AG09319 (cell line): ENCODE results near the gene CYP2W1.

Experiments used
- DNase-seq: peaks from one replicate; pipeline ENCODE4 v3.0.0-alpha.2; 2010; ENCODE audit warnings: low read depth; ENCODE audit errors: extremely low read depth
- CTCF ChIP-seq: IDR thresholded peaks from 2 replicates; pipeline ENCODE4 v1.5.1; 2011; ENCODE audit warnings: low read depth, mild to moderate bottlenecking, inconsistent platforms, low read length, moderate library complexity

The CYP2W1 gene

DNA sequence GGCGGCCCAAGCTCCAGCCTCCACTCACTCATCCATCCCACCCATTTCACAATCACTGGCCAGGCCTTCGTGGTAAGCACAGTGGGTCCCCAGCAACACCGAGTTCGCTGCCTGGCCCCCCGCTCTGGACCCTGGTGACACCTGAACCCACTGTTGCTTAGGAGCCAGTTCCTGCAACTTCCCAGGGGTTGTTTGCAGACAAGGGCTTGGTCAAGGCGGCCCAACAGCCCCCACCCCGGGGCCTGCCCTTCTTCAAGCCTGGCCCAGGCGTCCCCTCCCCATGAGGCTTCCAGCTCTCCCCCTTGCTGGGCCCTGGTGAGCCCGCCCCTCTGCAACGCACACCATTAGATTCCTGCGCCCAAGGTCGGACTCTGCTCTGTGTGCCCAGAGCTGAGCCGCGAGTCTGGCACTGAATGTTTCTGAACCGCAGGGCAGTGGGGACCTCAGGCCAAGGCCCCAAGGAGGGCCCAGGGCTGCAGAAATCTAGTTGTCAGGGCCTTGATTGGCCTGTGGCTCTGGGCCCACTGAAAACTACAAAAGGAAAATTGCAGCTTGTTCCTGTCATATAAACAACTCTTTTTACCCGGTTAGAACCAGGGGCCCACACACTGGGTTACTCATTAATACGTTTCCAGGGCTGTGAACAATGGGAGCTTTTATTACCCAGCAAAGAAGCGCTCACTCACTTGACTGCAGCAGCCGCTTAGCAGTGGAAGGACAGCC is 5.5 kb upstream of the CYP2W1 start:
- DNase-seq = no peak
- TF ChIP-seq CTCF = no peak

DNA sequence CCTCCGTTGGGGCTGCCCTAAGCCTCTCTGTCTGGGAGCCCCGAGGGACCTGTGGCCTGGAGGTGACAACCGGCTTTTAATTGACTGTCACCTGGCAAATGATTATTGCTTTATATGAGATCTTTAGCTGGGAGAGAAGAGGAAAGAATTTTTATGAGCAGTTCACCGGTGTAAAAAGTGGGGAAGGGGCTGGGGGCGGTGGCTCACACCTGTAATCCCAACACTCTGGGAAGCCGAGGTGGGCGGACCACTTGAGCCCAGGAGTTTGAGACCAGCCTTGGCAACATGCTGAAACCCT is 5.0 kb upstream of the CYP2W1 start:
- no peak for TF ChIP-seq CTCF
- DNase-seq = no peak

GRCh38 chr7:978416-979091 is 4.4 kb upstream of the CYP2W1 start:
- TF ChIP-seq CTCF = no peak
- DNase-seq = no peak

DNA sequence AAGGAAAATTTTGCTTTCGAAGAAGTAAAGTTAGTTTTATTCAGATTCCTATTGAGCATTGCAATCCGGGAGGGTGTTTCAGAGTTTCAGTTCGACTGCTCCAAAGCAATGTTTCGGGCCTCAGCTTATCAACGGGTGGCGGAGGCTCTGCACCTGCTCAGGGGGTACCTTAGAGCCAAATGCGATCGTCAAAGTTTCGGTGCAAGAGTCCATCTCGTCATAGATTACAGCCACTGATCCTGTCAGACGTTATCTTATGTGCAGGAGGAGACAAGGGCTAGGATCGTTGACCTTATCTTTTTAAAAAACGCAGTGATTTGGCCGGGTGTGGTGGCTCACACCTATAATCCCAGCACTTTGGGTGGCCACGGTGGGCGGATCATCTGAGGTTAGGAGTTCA is 3.8 kb upstream of the CYP2W1 start:
- TF ChIP-seq CTCF = no peak
- no peak for DNase-seq

DNA sequence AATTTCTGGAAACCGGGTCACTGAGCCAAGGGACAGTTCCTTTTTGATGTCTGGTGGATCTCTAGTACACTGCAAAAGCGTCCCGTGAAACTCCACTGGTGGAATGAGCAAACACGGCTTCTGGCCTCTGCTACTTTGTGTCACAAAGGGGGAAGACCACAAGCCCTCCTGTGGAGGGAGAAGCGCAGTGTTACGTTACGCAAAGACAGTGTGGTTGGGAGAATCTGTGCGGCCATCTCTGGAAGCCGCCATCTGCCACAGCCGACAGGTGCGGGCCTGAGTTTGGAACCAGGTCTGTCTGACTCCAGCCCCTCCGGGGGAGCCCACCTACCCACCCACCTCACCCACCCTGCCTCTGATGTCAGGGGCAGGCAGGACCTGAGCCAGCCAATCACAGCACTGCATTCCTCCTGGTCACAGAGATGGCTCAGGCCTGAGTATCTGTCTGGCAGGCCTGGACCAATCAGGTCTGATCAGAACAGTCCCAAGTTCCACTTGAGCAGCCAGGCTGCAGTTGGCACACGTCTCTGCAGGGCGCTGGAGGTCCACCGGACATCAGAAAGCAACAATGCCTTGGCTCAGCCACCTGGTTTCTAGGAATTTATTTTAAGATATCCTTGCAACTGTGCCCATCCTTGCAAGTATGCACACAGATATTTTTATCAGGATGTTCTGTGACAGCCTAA is 3.0 kb upstream of the CYP2W1 start:
- TF ChIP-seq CTCF = no peak
- no peak for DNase-seq

- no peak for DNase-seq
- no peak for TF ChIP-seq CTCF
Observed at GRCh38 chr7:981793-982510, 1.0 kb upstream of the CYP2W1 start.
